K562 (cell line): ENCODE results near the gene FAM167B. TPM values are rescaled to one million over a fixed set of nuclear protein-coding genes. Genes with fewer than 3 reads are reported as not detected.
A peak's percentile ranks its signal among the peaks of the same experiment; 100 is the strongest.

Experiments used
- CBFB ChIP-seq: sonication (generic); formaldehyde crosslinking; IDR thresholded peaks from 2 replicates; pipeline ENCODE4 v1.4.0; 2020; ENCODE audit warnings: mild to moderate bottlenecking, missing genetic modification reagents
- FOXM1 ChIP-seq, 2 experiments: fragments of 450-650 bp in 1 of 2; sonication (generic) in 1 of 2; formaldehyde crosslinking in 1 of 2; IDR thresholded peaks; 2 replicates each; pipeline versions ENCODE4 v1.6.1 to v1.9.0; 2017 to 2022; ENCODE audit warnings: low read depth in 2 of 2, mild to moderate bottlenecking in 2 of 2, missing genetic modification reagents in 1 of 2, moderate library complexity in 1 of 2
- HNRNPK ChIP-seq: fragments of 200-400 bp; formaldehyde crosslinking; IDR thresholded peaks from one replicate; pipeline ENCODE4 v1.6.1; 2018; ENCODE audit warnings: mild to moderate bottlenecking, low read depth, low read length; ENCODE audit not compliant: poor library complexity, severe bottlenecking
- NFXL1 ChIP-seq: fragments of 450-650 bp; formaldehyde crosslinking; IDR thresholded peaks from 2 replicates; pipeline ENCODE4 v1.4.0; 2021; ENCODE audit warnings: mild to moderate bottlenecking
- TAL1 ChIP-seq: fragments of 450-650 bp; IDR thresholded peaks from 2 replicates; pipeline ENCODE4 v1.6.1; 2016; ENCODE audit warnings: mild to moderate bottlenecking
- THRAP3 ChIP-seq: fragments of 450-650 bp; IDR thresholded peaks from 2 replicates; pipeline ENCODE4 v1.6.1; 2016; ENCODE audit warnings: mild to moderate bottlenecking, inconsistent platforms, borderline replicate concordance
- ZNF134 ChIP-seq: fragments of 250-450 bp; sonication (Bioruptor Pico); conservative IDR thresholded peaks from 2 replicates; pipeline ENCODE4 v1.4.0; 2020
- ZNF239 ChIP-seq: fragments of 250-450 bp; sonication (Bioruptor Pico); IDR thresholded peaks from 2 replicates; pipeline ENCODE4 v1.4.0; 2020; ENCODE audit warnings: mild to moderate bottlenecking
- ZNF778 ChIP-seq: fragments of 450-650 bp; formaldehyde crosslinking; IDR thresholded peaks from 2 replicates; pipeline ENCODE4 v1.4.0; 2020; ENCODE audit warnings: mild to moderate bottlenecking, moderate library complexity
- ZNF830 ChIP-seq: fragments of 250-450 bp; sonication (Bioruptor Pico); IDR thresholded peaks from 2 replicates; pipeline ENCODE4 v1.5.0; 2021; ENCODE audit warnings: mild to moderate bottlenecking
- ZSCAN29 ChIP-seq: fragments of 450-650 bp; IDR thresholded peaks from 2 replicates; pipeline ENCODE4 v1.6.1; 2017
- polyA plus RNA-seq, 8 experiments: library from polyadenylated mRNA; depleted of rRNA in 4 of 8; stranded (reverse) in 5 of 8; unstranded in 3 of 8; fragments of >200 nt; fragmentation: Nextera tagmentation in 2 of 8; fragmentation: Illumina TruSeq in 1 of 8; extraction: Ambion mirVana in 2 of 8; extraction: Trizol in 1 of 8; gene quantifications; 2 replicates each; pipeline versions ENCODE4 v1.2.1 to v1.2.3, GENCODE V29; 2011 to 2014; ENCODE audit warnings: inconsistent platforms in 1 of 8, missing spikeins in 1 of 8
- total RNA-seq, 7 experiments: library from RNA; depleted of rRNA in 6 of 7; stranded (reverse); fragments of >200 nt in 6 of 7; fragmentation: Illumina TruSeq in 2 of 7; extraction: Trizol in 2 of 7; gene quantifications; 2 replicates each; pipeline versions ENCODE4 v1.2.1 to v1.2.3, GENCODE V29; 2011 to 2021; ENCODE audit warnings: low replicate concordance in 1 of 7
- TF ChIP-seq, protein P1 (sequence below): sonication (generic); formaldehyde crosslinking; IDR thresholded peaks from 2 replicates; pipeline ENCODE4 v1.8.1; 2023; ENCODE audit warnings: mild to moderate bottlenecking, missing genetic modification reagents
- TF ChIP-seq, protein P2 (sequence below): fragments of 200-400 bp; formaldehyde crosslinking; IDR thresholded peaks from 2 replicates; pipeline ENCODE4 v1.6.1; 2017; ENCODE audit warnings: mild to moderate bottlenecking, low read depth, low read length, moderate library complexity
- TF ChIP-seq, protein P3 (sequence below): IDR thresholded peaks from 3 replicates; pipeline ENCODE4 v1.6.1; 2011; ENCODE audit warnings: borderline replicate concordance, mild to moderate bottlenecking; ENCODE audit not compliant: insufficient read length, insufficient read depth
- TF ChIP-seq, protein P4 (sequence below): sonication (generic); formaldehyde crosslinking; IDR thresholded peaks from 2 replicates; pipeline ENCODE4 v1.4.0; 2020; ENCODE audit warnings: mild to moderate bottlenecking, missing genetic modification reagents
- TF ChIP-seq, protein P5 (sequence below): fragments of 450-650 bp; IDR thresholded peaks from 2 replicates; pipeline ENCODE4 v1.6.1; 2016; ENCODE audit warnings: borderline replicate concordance
- TF ChIP-seq, protein P6 (sequence below): fragments of 250-450 bp; sonication (Bioruptor Pico); IDR thresholded peaks from 2 replicates; pipeline ENCODE4 v1.5.0; 2020; ENCODE audit warnings: mild to moderate bottlenecking, borderline replicate concordance

FAM167B gene
- total and polyA plus RNA-seq, 9 of the 15 experiments (the other 6 are each of a cell fraction or from before 2014, with no cell fraction given), result not detected

DNA sequence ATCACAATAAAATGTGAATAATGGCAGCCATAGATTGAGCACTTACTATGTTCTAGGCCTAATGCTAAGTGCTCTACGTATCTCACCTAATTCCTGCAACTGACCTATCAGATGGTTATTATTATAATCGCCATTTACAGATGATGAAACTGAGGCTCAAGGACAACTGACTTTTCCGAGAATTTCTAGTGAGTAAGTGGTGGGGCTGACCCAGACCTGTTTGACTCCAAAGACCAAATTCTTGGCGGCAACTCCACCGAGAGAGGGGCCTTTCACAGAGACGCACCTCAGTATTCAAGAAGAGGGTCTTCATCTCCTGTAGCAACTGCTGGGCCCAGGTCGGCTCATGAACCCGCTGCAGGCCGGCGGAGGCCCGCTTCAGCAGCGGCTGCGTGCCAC is 25.4 kb upstream of the FAM167B start (continued):
- TF ChIP-seq CBFB (CRISPR knock-in tag) (0 out of 2 replicates have a peak, but pooled peaks have one; percentile 54), FOXM1 (IDR thresholded peaks at IDR 0.05; ENCODE audit: low read depth) (no peak), FOXM1 (CRISPR knock-in tag; IDR thresholded peaks at IDR 0.05; ENCODE audit: low read depth) (0 out of 2 replicates have a peak, but pooled peaks have one; percentile 30), NFXL1 (no peak), ZNF830 (CRISPR knock-in tag) (no peak), THRAP3 (no peak), TAL1 (no peak), ZNF134 (CRISPR knock-in tag) (no peak), ZSCAN29 (no peak), ZNF239 (no peak), ZNF778 (CRISPR knock-in tag) (no peak), HNRNPK (no peak)
- TF ChIP-seq, protein P1, sequence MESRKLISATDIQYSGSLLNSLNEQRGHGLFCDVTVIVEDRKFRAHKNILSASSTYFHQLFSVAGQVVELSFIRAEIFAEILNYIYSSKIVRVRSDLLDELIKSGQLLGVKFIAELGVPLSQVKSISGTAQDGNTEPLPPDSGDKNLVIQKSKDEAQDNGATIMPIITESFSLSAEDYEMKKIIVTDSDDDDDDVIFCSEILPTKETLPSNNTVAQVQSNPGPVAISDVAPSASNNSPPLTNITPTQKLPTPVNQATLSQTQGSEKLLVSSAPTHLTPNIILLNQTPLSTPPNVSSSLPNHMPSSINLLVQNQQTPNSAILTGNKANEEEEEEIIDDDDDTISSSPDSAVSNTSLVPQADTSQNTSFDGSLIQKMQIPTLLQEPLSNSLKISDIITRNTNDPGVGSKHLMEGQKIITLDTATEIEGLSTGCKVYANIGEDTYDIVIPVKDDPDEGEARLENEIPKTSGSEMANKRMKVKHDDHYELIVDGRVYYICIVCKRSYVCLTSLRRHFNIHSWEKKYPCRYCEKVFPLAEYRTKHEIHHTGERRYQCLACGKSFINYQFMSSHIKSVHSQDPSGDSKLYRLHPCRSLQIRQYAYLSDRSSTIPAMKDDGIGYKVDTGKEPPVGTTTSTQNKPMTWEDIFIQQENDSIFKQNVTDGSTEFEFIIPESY (CRISPR knock-in tag), result no peak
- TF ChIP-seq, protein P2, sequence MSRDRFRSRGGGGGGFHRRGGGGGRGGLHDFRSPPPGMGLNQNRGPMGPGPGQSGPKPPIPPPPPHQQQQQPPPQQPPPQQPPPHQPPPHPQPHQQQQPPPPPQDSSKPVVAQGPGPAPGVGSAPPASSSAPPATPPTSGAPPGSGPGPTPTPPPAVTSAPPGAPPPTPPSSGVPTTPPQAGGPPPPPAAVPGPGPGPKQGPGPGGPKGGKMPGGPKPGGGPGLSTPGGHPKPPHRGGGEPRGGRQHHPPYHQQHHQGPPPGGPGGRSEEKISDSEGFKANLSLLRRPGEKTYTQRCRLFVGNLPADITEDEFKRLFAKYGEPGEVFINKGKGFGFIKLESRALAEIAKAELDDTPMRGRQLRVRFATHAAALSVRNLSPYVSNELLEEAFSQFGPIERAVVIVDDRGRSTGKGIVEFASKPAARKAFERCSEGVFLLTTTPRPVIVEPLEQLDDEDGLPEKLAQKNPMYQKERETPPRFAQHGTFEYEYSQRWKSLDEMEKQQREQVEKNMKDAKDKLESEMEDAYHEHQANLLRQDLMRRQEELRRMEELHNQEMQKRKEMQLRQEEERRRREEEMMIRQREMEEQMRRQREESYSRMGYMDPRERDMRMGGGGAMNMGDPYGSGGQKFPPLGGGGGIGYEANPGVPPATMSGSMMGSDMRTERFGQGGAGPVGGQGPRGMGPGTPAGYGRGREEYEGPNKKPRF, result no peak
- TF ChIP-seq, protein P3, sequence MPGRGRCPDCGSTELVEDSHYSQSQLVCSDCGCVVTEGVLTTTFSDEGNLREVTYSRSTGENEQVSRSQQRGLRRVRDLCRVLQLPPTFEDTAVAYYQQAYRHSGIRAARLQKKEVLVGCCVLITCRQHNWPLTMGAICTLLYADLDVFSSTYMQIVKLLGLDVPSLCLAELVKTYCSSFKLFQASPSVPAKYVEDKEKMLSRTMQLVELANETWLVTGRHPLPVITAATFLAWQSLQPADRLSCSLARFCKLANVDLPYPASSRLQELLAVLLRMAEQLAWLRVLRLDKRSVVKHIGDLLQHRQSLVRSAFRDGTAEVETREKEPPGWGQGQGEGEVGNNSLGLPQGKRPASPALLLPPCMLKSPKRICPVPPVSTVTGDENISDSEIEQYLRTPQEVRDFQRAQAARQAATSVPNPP, result no peak
- TF ChIP-seq, protein P4, sequence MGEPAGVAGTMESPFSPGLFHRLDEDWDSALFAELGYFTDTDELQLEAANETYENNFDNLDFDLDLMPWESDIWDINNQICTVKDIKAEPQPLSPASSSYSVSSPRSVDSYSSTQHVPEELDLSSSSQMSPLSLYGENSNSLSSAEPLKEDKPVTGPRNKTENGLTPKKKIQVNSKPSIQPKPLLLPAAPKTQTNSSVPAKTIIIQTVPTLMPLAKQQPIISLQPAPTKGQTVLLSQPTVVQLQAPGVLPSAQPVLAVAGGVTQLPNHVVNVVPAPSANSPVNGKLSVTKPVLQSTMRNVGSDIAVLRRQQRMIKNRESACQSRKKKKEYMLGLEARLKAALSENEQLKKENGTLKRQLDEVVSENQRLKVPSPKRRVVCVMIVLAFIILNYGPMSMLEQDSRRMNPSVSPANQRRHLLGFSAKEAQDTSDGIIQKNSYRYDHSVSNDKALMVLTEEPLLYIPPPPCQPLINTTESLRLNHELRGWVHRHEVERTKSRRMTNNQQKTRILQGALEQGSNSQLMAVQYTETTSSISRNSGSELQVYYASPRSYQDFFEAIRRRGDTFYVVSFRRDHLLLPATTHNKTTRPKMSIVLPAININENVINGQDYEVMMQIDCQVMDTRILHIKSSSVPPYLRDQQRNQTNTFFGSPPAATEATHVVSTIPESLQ (CRISPR knock-in tag), result peak; percentile 81; the same call in 1 of the 2 replicates
- TF ChIP-seq, protein P5, sequence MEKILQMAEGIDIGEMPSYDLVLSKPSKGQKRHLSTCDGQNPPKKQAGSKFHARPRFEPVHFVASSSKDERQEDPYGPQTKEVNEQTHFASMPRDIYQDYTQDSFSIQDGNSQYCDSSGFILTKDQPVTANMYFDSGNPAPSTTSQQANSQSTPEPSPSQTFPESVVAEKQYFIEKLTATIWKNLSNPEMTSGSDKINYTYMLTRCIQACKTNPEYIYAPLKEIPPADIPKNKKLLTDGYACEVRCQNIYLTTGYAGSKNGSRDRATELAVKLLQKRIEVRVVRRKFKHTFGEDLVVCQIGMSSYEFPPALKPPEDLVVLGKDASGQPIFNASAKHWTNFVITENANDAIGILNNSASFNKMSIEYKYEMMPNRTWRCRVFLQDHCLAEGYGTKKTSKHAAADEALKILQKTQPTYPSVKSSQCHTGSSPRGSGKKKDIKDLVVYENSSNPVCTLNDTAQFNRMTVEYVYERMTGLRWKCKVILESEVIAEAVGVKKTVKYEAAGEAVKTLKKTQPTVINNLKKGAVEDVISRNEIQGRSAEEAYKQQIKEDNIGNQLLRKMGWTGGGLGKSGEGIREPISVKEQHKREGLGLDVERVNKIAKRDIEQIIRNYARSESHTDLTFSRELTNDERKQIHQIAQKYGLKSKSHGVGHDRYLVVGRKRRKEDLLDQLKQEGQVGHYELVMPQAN, result no peak
- TF ChIP-seq, protein P6, sequence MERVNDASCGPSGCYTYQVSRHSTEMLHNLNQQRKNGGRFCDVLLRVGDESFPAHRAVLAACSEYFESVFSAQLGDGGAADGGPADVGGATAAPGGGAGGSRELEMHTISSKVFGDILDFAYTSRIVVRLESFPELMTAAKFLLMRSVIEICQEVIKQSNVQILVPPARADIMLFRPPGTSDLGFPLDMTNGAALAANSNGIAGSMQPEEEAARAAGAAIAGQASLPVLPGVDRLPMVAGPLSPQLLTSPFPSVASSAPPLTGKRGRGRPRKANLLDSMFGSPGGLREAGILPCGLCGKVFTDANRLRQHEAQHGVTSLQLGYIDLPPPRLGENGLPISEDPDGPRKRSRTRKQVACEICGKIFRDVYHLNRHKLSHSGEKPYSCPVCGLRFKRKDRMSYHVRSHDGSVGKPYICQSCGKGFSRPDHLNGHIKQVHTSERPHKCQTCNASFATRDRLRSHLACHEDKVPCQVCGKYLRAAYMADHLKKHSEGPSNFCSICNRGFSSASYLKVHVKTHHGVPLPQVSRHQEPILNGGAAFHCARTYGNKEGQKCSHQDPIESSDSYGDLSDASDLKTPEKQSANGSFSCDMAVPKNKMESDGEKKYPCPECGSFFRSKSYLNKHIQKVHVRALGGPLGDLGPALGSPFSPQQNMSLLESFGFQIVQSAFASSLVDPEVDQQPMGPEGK (CRISPR knock-in tag), result no peak
